LNCaP clone FGC (cell line): ENCODE results near the gene GNAT1.

ENCODE experiments used
- DNase-seq: peaks from one replicate; pipeline ENCODE4 v3.0.0-alpha.2; 2011; ENCODE audit warnings: low read depth
- H3K4me3 ChIP-seq: 2 replicates; pipeline ENCODE4 v1.5.1; 2011; ENCODE audit warnings: mild to moderate bottlenecking, low read depth, low read length, control low read depth
- CTCF ChIP-seq: IDR thresholded peaks from 2 replicates; pipeline ENCODE4 v1.5.1; 2012; ENCODE audit warnings: mild to moderate bottlenecking; ENCODE audit not compliant: control insufficient read depth, insufficient read depth; ENCODE audit errors: extremely low read depth

GNAT1 gene

GRCh38 chr3:50220109-50220508 is 28.7 kb downstream of the GNAT1 start:
- DNase-seq: no peak
- no peak for TF ChIP-seq CTCF
- no peak overlapping the region for H3K4me3 ChIP-seq

- no peak overlapping the region for H3K4me3 ChIP-seq
- TF ChIP-seq CTCF: no peak
- no peak for DNase-seq
Observed at GRCh38 chr3:50221051-50221410, 29.6 kb downstream of the GNAT1 start.

- no peak for TF ChIP-seq CTCF
- DNase-seq: no peak
- no peak overlapping the region for H3K4me3 ChIP-seq
Observed at GRCh38 chr3:50221411-50222168, 30.2 kb downstream of the GNAT1 start.

- DNase-seq: no peak
- H3K4me3 ChIP-seq: no peak overlapping the region
- no peak for TF ChIP-seq CTCF
Observed at GRCh38 chr3:50222169-50222528, 30.7 kb downstream of the GNAT1 start.

GRCh38 chr3:50224639-50225038 is 33.2 kb downstream of the GNAT1 start:
- H3K4me3 ChIP-seq: no peak overlapping the region
- no peak for DNase-seq
- no peak for TF ChIP-seq CTCF

- peak overlapping the region; percentile 59 for H3K4me3 ChIP-seq
- no peak for TF ChIP-seq CTCF
- no peak for DNase-seq
Observed at GRCh38 chr3:50226888-50227389, 35.5 kb downstream of the GNAT1 start.
